IgD-negative memory B cell (primary cell): Measurements from ENCODE around the gene TMOD2. TPM values are rescaled to one million over a fixed set of nuclear protein-coding genes. Genes with fewer than 3 reads are reported as not detected.

Experiments
- H3K27ac Mint-ChIP-seq, 3 donors: one replicate each; pipeline ENCODE4 v1.8.0; 2020 to 2022; ENCODE audit warnings: mild to moderate bottlenecking in 3 of 3, mixed read lengths in 3 of 3, moderate library complexity in 1 of 3
- H3K27me3 Mint-ChIP-seq: one replicate; pipeline ENCODE4 v1.8.0; 2021; ENCODE audit warnings: mixed read lengths
- H3K36me3 Mint-ChIP-seq: one replicate; pipeline ENCODE4 v1.8.0; 2020; ENCODE audit warnings: mild to moderate bottlenecking, mixed read lengths
- H3K4me1 Mint-ChIP-seq, 3 donors: one replicate each; pipeline ENCODE4 v1.8.0; 2020 to 2022; ENCODE audit warnings: mixed read lengths in 3 of 3, mild to moderate bottlenecking in 1 of 3
- H3K4me3 Mint-ChIP-seq, 4 donors: one replicate each; pipeline ENCODE4 v1.8.0; 2020 to 2022; ENCODE audit warnings: mild to moderate bottlenecking in 4 of 4, mixed read lengths in 4 of 4, moderate library complexity in 3 of 4
- H3K9me3 Mint-ChIP-seq, 3 donors: one replicate each; pipeline ENCODE4 v1.8.0; 2020 to 2021; ENCODE audit warnings: mixed read lengths in 3 of 3, mild to moderate bottlenecking in 1 of 3
- polyA plus RNA-seq: library from polyadenylated mRNA; unstranded; fragments of 300-500 nt; fragmentation: Illumina TruSeq; gene quantifications from one replicate; pipeline ENCODE4 v1.2.3, GENCODE V29; 2021

The TMOD2 gene
- polyA plus RNA-seq, 1 donor from 2014 or later: 6.4 TPM

- peak overlapping the region; percentile 8 to 83 (median 33) for H3K27ac Mint-ChIP-seq
- H3K4me1 Mint-ChIP-seq: peaks cover 39 to 61% (median 45%) of the 10 kb centered on the region in 3 donors
- H3K4me3 Mint-ChIP-seq: peak overlapping the region in 2 of 4 donors; percentile 70 to 83
- peaks cover 7% of the 10 kb centered on the region for H3K36me3 Mint-ChIP-seq
- H3K9me3 Mint-ChIP-seq: no peaks in the 10 kb centered on the region
- peaks cover 1% of the 10 kb centered on the region for H3K27me3 Mint-ChIP-seq
These were observed 24.9 kb upstream of the TMOD2 start for GRCh38 chr15:51726302-51727073.

GRCh38 chr15:51727141-51727897 lies 24.1 kb upstream of the TMOD2 start:
- peak overlapping the region; percentile 33 to 58 (median 46) for H3K27ac Mint-ChIP-seq
- no peaks in the 10 kb centered on the region for H3K9me3 Mint-ChIP-seq
- H3K36me3 Mint-ChIP-seq: peaks cover 3% of the 10 kb centered on the region
- peaks cover 47 to 66% (median 49%) of the 10 kb centered on the region in 3 donors for H3K4me1 Mint-ChIP-seq
- peaks cover 1% of the 10 kb centered on the region for H3K27me3 Mint-ChIP-seq
- peak overlapping the region in 3 of 4 donors; percentile 12 to 65 (median 55) for H3K4me3 Mint-ChIP-seq

GRCh38 chr15:51731549-51732267 lies 19.7 kb upstream of the TMOD2 start:
- Mint-ChIP-seq H3K4me3 (peak overlapping the region; percentile 82 to 92 (median 86)), H3K9me3 (no peaks in the 10 kb centered on the region), H3K27ac (peak overlapping the region; percentile 94 to 98 (median 96)), H3K27me3 (peaks cover 4% of the 10 kb centered on the region), H3K36me3 (peaks cover 6% of the 10 kb centered on the region), H3K4me1 (peaks cover 66 to 82% (median 71%) of the 10 kb centered on the region in 3 donors)

- peaks cover 6% of the 10 kb centered on the region for H3K36me3 Mint-ChIP-seq
- H3K4me1 Mint-ChIP-seq: peaks cover 59 to 74% (median 64%) of the 10 kb centered on the region in 3 donors
- peak overlapping the region; percentile 94 to 98 (median 96) for H3K27ac Mint-ChIP-seq
- peak overlapping the region; percentile 82 to 92 (median 86) for H3K4me3 Mint-ChIP-seq
- peaks cover 4% of the 10 kb centered on the region for H3K27me3 Mint-ChIP-seq
- H3K9me3 Mint-ChIP-seq: no peaks in the 10 kb centered on the region
These were observed 18.8 kb upstream of the TMOD2 start for GRCh38 chr15:51732646-51733045.

- H3K36me3 Mint-ChIP-seq: peaks cover 6% of the 10 kb centered on the region
- peaks cover 51 to 66% (median 66%) of the 10 kb centered on the region in 3 donors for H3K4me1 Mint-ChIP-seq
- peak overlapping the region; percentile 93 to 98 (median 96) for H3K4me3 Mint-ChIP-seq
- peak overlapping the region; percentile 71 to 95 (median 83) for H3K27ac Mint-ChIP-seq
- H3K27me3 Mint-ChIP-seq: peaks cover 4% of the 10 kb centered on the region
- H3K9me3 Mint-ChIP-seq: no peaks in the 10 kb centered on the region
These were observed 16.0 kb upstream of the TMOD2 start for GRCh38 chr15:51735228-51736010.

GRCh38 chr15:51736069-51736468 lies 15.3 kb upstream of the TMOD2 start:
- Mint-ChIP-seq H3K4me3 (peak overlapping the region; percentile 93 to 98 (median 96)), H3K27me3 (peaks cover 4% of the 10 kb centered on the region), H3K4me1 (peaks cover 47 to 62% (median 62%) of the 10 kb centered on the region in 3 donors), H3K36me3 (peaks cover 6% of the 10 kb centered on the region), H3K9me3 (no peaks in the 10 kb centered on the region), H3K27ac (peak overlapping the region; percentile 83 to 95 (median 94))

- Mint-ChIP-seq H3K9me3 (no peaks in the 10 kb centered on the region), H3K27ac (peak overlapping the region; percentile 83 to 95 (median 94)), H3K36me3 (peaks cover 6% of the 10 kb centered on the region), H3K4me1 (peaks cover 44 to 55% (median 53%) of the 10 kb centered on the region in 3 donors), H3K27me3 (peaks cover 2% of the 10 kb centered on the region), H3K4me3 (peak overlapping the region; percentile 93 to 98 (median 96))
These were observed 14.5 kb upstream of the TMOD2 start for GRCh38 chr15:51736751-51737521.

- H3K9me3 Mint-ChIP-seq: no peaks in the 10 kb centered on the region
- H3K4me1 Mint-ChIP-seq: peaks cover 37 to 51% (median 47%) of the 10 kb centered on the region in 3 donors
- peak within 1 kb of the TSS; percentile 93 to 98 (median 96) for H3K4me3 Mint-ChIP-seq
These were observed 13.7 kb upstream of the TMOD2 start, which contains the start of gene LYSMD2 for GRCh38 chr15:51737522-51738305. Gene LYSMD2 (minus strand): TSS chr15:51737655. CDS start chr15:51737622, 33 bp downstream.

GRCh38 chr15:51738553-51738952 lies 12.8 kb upstream of the TMOD2 start:
- Mint-ChIP-seq H3K36me3 (no peaks in the 10 kb centered on the region), H3K9me3 (no peaks in the 10 kb centered on the region), H3K4me1 (peaks cover 29 to 42% (median 38%) of the 10 kb centered on the region in 3 donors), H3K27me3 (no peaks in the 10 kb centered on the region), H3K27ac (peak overlapping the region; percentile 86 to 98 (median 97)), H3K4me3 (peak overlapping the region; percentile 85 to 97 (median 88))

More at GRCh38 chr15:51737522-51738305, 13.7 kb upstream of the TMOD2 start, which contains the start of gene LYSMD2:
- Mint-ChIP-seq H3K36me3 (peaks cover 5% of the 10 kb centered on the region), H3K27ac (peak within 1 kb of the TSS; percentile 86 to 98 (median 97)), H3K27me3 (peaks cover under 1% of the 10 kb centered on the region)

GRCh38 chr15:51739061-51739712 lies 12.2 kb upstream of the TMOD2 start:
- Mint-ChIP-seq H3K27ac (peak overlapping the region; percentile 86 to 98 (median 97)), H3K9me3 (no peaks in the 10 kb centered on the region), H3K4me1 (peaks cover 24 to 42% (median 37%) of the 10 kb centered on the region in 3 donors), H3K36me3 (no peaks in the 10 kb centered on the region), H3K4me3 (peak overlapping the region in 1 of 4 donors; percentile 85), H3K27me3 (no peaks in the 10 kb centered on the region)

GRCh38 chr15:51749307-51749706 lies 2.1 kb upstream of the TMOD2 start:
- peaks cover 0 to 2% (median 0%) of the 10 kb centered on the region in 3 donors for H3K9me3 Mint-ChIP-seq
- peaks cover 31 to 40% (median 36%) of the 10 kb centered on the region in 3 donors for H3K4me1 Mint-ChIP-seq
- H3K36me3 Mint-ChIP-seq: no peaks in the 10 kb centered on the region
- H3K27ac Mint-ChIP-seq: no peak overlapping the region
- H3K27me3 Mint-ChIP-seq: peaks cover 2% of the 10 kb centered on the region
- peak overlapping the region in 1 of 4 donors; percentile 94 for H3K4me3 Mint-ChIP-seq

GRCh38 chr15:51750186-51750585 lies 1.2 kb upstream of the TMOD2 start:
- H3K4me1 Mint-ChIP-seq: peaks cover 31 to 40% (median 36%) of the 10 kb centered on the region in 3 donors
- peaks cover 0 to 2% (median 0%) of the 10 kb centered on the region in 3 donors for H3K9me3 Mint-ChIP-seq
- no peaks in the 10 kb centered on the region for H3K36me3 Mint-ChIP-seq
- H3K4me3 Mint-ChIP-seq: peak overlapping the region; percentile 91 to 98 (median 96)
- peaks cover 2% of the 10 kb centered on the region for H3K27me3 Mint-ChIP-seq
- H3K27ac Mint-ChIP-seq: peak overlapping the region; percentile 10 to 94 (median 65)
